Upper lobe of right lung (tissue), 1 donor: ENCODE results near the gene IQGAP2. TPM values are rescaled to one million over a fixed set of nuclear protein-coding genes. Genes with fewer than 3 reads are reported as not detected.

Experiments used
- ATAC-seq: fragments of 200-7000 bp; cut with Tn5 transposase; one replicate; pipeline ENCODE4 v1.9.1; 2020; ENCODE audit warnings: mild to moderate bottlenecking, moderate library complexity
- DNase-seq: peaks from one replicate; pipeline ENCODE4 v3.0.0-alpha.2; 2020
- H3K27ac ChIP-seq: fragments of 200-600 bp; one replicate; pipeline ENCODE4 v1.8.0; 2022
- H3K27me3 ChIP-seq: fragments of 200-600 bp; one replicate; pipeline ENCODE4 v1.8.0; 2022; ENCODE audit warnings: mild to moderate bottlenecking
- H3K36me3 ChIP-seq: fragments of 200-600 bp; one replicate; pipeline ENCODE4 v1.8.0; 2022
- H3K4me1 ChIP-seq: fragments of 200-600 bp; one replicate; pipeline ENCODE4 v1.8.0; 2022
- H3K4me3 ChIP-seq: fragments of 200-600 bp; one replicate; pipeline ENCODE4 v1.8.0; 2022; ENCODE audit warnings: mild to moderate bottlenecking
- H3K9me3 ChIP-seq: fragments of 200-600 bp; one replicate; pipeline ENCODE4 v1.8.0; 2022
- CTCF ChIP-seq: fragments of 200-600 bp; IDR thresholded peaks from one replicate; pipeline ENCODE4 v1.8.0; 2022; ENCODE audit warnings: antibody characterized with exemption
- intact Hi-C: fragments of 100-400 bp; cut with DNase I; formaldehyde crosslinking; loops from one replicate; pipeline ENCODE4 v1.11.0; 2022
- total RNA-seq: library from RNA; stranded (reverse); fragmentation: NEBNext Ultra II Directional; extraction: Animal tissue kit (Norgen Biotek cat#: 25700); gene quantifications from one replicate; pipeline ENCODE4 v1.2.1, GENCODE V29; 2021
- donor health status: DM: no; HTN: yes; CAD: no; lungs with severe emphysema.

IQGAP2 gene
- total RNA-seq, 1 donor from 2014 or later = 31.0 TPM

GRCh38 chr5:76372323-76373054 lies 30.6 kb upstream of the IQGAP2 start:
- Histone ChIP-seq H3K27ac (no peak overlapping the region), H3K9me3 (no peaks in the 10 kb centered on the region), H3K27me3 (no peaks in the 10 kb centered on the region), H3K36me3 (no peaks in the 10 kb centered on the region), H3K4me3 (no peak overlapping the region), H3K4me1 (no peaks in the 10 kb centered on the region)
- DNase-seq = no peak
- no peak for ATAC-seq
- intact Hi-C loops = no loop called here
- no peak for TF ChIP-seq CTCF

- H3K4me3 ChIP-seq = no peak overlapping the region
- H3K4me1 ChIP-seq = no peaks in the 10 kb centered on the region
- ATAC-seq = no peak
- DNase-seq = no peak
- no peak for TF ChIP-seq CTCF
- no peaks in the 10 kb centered on the region for H3K9me3 ChIP-seq
- no peaks in the 10 kb centered on the region for H3K27me3 ChIP-seq
- intact Hi-C loops = no loop called here
- no peaks in the 10 kb centered on the region for H3K36me3 ChIP-seq
- H3K27ac ChIP-seq = no peak overlapping the region
Observed at GRCh38 chr5:76376148-76376865, 26.8 kb upstream of the IQGAP2 start.

- H3K27ac ChIP-seq = no peak overlapping the region
- intact Hi-C loops = no loop called here
- H3K9me3 ChIP-seq = no peaks in the 10 kb centered on the region
Observed at GRCh38 chr5:76376866-76377230, 26.2 kb upstream of the IQGAP2 start.

GRCh38 chr5:76378355-76378754 lies 24.7 kb upstream of the IQGAP2 start:
- Histone ChIP-seq H3K4me1 (no peaks in the 10 kb centered on the region), H3K4me3 (no peak overlapping the region), H3K36me3 (no peaks in the 10 kb centered on the region), H3K27me3 (no peaks in the 10 kb centered on the region), H3K27ac (no peak overlapping the region), H3K9me3 (no peaks in the 10 kb centered on the region)
- TF ChIP-seq CTCF = no peak
- DNase-seq (no peak), ATAC-seq (no peak)
- intact Hi-C loops = no loop called here

More at GRCh38 chr5:76376866-76377230, 26.2 kb upstream of the IQGAP2 start:
- ATAC-seq (no peak), DNase-seq (no peak)
- H3K4me1 ChIP-seq = no peaks in the 10 kb centered on the region
- H3K36me3 ChIP-seq = no peaks in the 10 kb centered on the region
- H3K4me3 ChIP-seq = no peak overlapping the region
- H3K27me3 ChIP-seq = no peaks in the 10 kb centered on the region
- TF ChIP-seq CTCF = no peak

- Histone ChIP-seq H3K4me3 (no peak overlapping the region), H3K27ac (no peak overlapping the region), H3K9me3 (no peaks in the 10 kb centered on the region), H3K36me3 (no peaks in the 10 kb centered on the region), H3K27me3 (no peaks in the 10 kb centered on the region), H3K4me1 (no peaks in the 10 kb centered on the region)
- DNase-seq (no peak), ATAC-seq (no peak)
- intact Hi-C loops = no loop called here
- no peak for TF ChIP-seq CTCF
Observed at GRCh38 chr5:76379316-76379715, 23.8 kb upstream of the IQGAP2 start.
